GM12875 (cell line): ENCODE measurements around the gene SLC6A12.

Experiments used
- H3K4me3 ChIP-seq: one replicate; pipeline ENCODE4 v1.5.1; 2011; ENCODE audit warnings: low read depth, low read length, control low read depth
- CTCF ChIP-seq: IDR thresholded peaks from 2 replicates; pipeline ENCODE4 v1.5.1; 2011; ENCODE audit warnings: low read depth, mild to moderate bottlenecking, control low read depth, inconsistent platforms, low read length, moderate library complexity, borderline replicate concordance; ENCODE audit not compliant: insufficient read depth

Gene SLC6A12

GRCh38 chr12:161823-162222 lies 52.1 kb downstream of the SLC6A12 start:
- TF ChIP-seq CTCF = no peak
- H3K4me3 ChIP-seq = no peak overlapping the region

- H3K4me3 ChIP-seq = no peak overlapping the region
- no peak for TF ChIP-seq CTCF
Observed at GRCh38 chr12:160858-161257, 53.1 kb downstream of the SLC6A12 start.

GRCh38 chr12:159156-159782 lies 54.7 kb downstream of the SLC6A12 start:
- H3K4me3 ChIP-seq = no peak overlapping the region
- TF ChIP-seq CTCF = no peak

GRCh38 chr12:157644-158043 lies 56.3 kb downstream of the SLC6A12 start:
- no peak for TF ChIP-seq CTCF
- no peak overlapping the region for H3K4me3 ChIP-seq

- H3K4me3 ChIP-seq = no peak overlapping the region
Observed at GRCh38 chr12:156945-157344, 57.0 kb downstream of the SLC6A12 start.

GRCh38 chr12:155646-156045 lies 58.3 kb downstream of the SLC6A12 start:
- TF ChIP-seq CTCF = no peak
- no peak overlapping the region for H3K4me3 ChIP-seq

More at GRCh38 chr12:156945-157344, 57.0 kb downstream of the SLC6A12 start:
- TF ChIP-seq CTCF = no peak

GRCh38 chr12:155006-155405 lies 59.0 kb downstream of the SLC6A12 start:
- H3K4me3 ChIP-seq = no peak overlapping the region
- no peak for TF ChIP-seq CTCF
